HG03575 (cell line): ENCODE results near the gene GSKIP.
"Not testable (repeated sequence)": the region's sequence is repeated elsewhere in the genome, so short reads cannot be mapped to it uniquely, and the experiment has no call there.

ENCODE experiments used
- ATAC-seq: cut with Tn5 transposase; IDR thresholded peaks from one replicate; pipeline ENCODE4 v1.9.1; 2021; ENCODE audit not compliant: unreplicated experiment, insufficient number of reproducible peaks, low FRiP score; ENCODE audit errors: extremely low read depth

GSKIP gene, protein sequence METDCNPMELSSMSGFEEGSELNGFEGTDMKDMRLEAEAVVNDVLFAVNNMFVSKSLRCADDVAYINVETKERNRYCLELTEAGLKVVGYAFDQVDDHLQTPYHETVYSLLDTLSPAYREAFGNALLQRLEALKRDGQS

DNA sequence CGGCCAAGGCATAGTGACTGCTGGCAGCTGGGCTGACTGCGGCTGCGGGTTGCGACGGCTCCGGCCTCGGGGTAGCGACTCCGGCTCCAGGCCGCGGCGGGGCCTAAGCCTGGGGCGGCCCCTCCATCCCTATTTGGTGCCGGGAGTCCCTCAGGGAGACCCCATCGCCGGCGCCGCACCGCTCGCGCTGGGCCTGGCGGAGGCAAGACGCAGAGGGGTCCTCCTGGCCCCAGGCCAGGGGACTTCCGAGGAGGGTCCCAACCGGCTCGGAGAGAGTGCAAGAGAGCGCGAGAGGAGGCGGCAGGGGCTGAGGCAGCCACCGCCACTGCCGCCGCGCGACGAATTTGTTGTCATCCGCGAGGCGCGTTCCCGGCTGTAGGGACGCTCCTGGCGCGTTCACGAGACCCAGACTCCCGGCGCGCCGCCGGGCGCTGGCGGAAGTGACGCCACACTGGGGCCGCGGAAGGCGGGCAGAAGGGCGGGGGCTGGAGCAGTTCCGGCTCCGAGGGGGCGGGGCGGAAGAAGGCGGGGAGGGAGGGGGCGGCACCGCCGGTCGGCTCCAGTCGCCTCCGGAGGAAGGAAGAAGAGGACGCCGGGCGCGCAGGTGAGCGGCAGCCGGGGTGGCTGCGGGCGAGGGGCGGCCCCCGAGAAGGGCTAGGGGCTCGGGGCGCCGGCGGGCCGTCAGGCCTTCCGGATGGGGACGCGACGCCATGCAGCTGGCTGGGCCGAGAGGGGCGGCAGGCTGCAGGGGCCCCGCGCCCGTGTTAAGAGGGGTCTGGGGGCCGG is at the start of gene GSKIP, which contains the start of gene ATG2B:
TSS of gene GSKIP (plus strand) at position 562 of the 786 bp plus-strand sequence. CDS start 18,722 bp downstream, outside the sequence.
TSS of gene ATG2B (minus strand) at position 377 of the 786 bp plus-strand sequence. CDS start at position 12, 365 bp downstream.
- ATAC-seq: no peak

DNA sequence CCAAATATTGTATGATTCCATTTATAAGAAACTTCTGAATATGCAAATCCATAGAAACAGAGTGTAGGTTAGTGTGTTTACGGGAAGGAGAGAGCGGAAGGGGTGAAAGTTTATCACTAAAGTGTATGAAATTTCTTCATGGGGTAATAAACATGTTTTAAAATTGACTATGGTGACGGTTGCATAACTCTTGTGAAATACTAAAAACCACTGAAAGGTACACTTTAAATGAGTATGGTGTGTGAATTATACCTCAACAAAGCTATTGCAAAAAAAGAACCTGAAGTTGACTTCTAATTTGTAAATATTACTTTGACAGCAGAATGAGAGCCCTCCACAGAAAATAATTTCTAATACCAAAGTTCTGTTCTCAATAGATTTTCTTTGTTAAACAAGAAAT is 47.2 kb upstream of the GSKIP start:
- ATAC-seq: no peak

DNA sequence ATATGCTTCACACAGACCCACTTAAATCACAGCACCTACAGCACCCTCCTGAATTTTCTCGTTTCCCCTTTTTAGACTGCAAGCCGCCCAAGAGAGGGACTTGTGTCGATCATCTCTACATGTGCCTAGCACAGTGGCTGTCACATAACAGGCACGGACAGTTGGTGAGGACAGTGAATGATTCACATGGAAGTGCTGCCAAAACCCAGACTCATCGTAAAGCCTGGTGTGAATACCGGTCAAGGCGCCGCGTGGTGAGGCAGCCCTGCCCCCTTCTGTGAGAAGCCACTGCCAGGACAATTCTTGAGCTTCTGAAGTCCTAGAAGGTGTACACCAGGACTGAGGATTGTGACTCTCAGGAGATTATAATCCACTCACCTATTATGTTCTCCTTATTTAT is 44.5 kb upstream of the GSKIP start:
- no peak for ATAC-seq

DNA sequence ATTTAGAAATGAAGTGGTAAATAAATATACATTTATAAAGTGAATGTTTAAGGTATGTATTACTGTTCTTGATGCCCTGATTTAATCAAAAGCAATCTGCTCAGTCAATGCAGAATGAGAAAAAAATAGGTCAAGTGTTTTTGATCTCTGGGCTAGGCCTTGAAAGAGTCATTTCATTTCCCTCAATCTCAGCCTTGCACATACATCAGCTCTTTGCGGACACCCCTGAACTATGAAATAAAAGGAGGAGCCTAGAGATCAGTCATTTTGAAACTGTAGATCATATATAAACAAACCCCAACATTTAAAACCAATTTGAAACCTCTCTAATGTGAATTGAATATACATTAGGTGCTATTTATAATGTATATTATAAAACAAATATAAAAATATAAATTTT is 42.7 kb upstream of the GSKIP start:
- no peak for ATAC-seq

DNA sequence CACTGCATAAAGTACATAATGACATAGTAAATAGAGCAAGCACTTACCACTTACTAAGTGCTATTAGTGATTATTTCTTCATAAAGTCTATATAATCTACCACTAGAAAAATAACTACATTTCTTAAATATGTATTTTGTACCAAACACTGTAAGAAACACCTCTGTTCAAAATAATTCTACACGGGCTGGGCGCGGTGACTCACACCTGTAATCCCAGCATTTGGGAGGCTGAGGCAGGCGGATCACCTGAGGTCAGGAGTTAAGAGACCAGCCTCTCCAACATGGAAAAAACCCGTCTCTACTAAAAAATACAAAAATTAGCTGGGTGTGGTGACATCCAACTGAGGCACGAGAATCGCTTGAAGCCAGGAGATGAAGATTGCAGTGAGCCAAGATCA is 39.1 kb upstream of the GSKIP start:
- ATAC-seq: no peak

DNA sequence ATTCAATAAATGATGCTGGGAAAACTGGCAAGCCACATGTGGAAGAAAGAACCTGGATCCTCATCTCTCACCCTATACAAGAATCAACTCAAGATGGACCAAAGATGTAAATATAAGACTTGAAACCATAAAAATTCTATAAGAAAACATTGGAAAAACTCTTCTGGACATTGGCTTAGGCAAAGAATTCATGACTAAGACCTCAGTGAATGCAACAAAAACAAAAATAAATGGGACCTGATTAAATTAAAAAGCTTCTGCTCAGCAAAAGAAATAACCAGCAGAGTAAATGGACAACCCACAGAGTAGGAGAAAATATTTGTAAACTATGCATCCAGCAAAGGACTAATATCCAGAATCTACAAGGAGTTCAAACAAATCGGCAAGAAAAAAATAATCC is 24.8 kb upstream of the GSKIP start:
- no peak for ATAC-seq

DNA sequence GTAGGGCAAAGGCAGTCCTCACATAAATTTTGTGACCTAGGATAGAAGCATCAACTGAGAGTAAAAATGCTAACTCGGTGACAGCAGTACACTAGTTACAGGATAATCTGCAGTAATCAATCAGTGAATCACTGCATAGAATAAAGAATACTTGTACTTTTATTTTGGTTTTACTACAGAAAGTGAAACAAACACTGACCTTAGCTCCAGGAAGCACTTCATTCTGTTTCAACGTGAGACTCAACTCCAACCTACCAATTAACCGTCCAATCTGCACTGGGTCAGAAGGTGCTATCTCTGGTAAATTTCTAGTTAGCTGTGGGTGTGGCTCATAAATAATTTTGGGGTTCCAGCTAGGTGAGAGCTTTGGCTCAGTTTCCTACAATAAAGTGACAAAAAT is 22.0 kb upstream of the GSKIP start:
- ATAC-seq: no peak

DNA sequence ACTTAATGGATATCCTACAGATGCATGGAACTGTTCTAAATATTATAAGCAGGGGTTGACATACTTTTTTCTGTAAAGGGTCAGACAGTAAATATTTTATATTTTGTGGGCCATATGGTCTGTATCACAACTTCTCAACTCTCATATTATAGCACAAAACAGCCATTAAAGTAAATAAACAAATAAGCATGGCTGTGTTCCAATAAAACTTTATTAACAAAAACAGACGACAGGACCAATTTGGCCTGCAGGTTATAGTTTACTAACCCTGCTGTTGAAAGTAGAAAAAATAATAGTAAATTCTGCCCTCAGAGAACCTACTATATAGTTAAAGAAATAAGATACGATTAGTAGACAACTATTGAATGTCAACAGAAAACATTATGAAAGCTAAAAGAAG is 17.7 kb upstream of the GSKIP start:
- no peak for ATAC-seq

DNA sequence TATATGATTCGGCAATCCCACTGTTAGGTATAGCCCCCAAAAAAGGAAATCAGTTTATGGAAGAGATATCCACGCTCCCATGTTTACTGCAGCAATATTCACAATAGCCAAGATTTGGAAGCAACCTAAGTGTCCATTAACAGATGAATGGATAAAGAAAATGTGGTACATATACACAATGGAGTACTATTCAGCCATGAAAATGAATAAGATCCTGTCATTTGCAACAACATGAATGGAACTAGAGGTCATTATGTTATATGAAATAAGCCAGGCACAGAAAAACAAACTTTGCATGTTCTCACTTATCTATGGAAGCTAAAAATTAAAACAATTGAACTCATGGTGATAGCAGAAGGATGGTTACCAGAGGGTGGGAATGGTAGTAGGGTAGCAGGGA is 15.4 kb upstream of the GSKIP start:
- not testable (repeated sequence) for ATAC-seq

DNA sequence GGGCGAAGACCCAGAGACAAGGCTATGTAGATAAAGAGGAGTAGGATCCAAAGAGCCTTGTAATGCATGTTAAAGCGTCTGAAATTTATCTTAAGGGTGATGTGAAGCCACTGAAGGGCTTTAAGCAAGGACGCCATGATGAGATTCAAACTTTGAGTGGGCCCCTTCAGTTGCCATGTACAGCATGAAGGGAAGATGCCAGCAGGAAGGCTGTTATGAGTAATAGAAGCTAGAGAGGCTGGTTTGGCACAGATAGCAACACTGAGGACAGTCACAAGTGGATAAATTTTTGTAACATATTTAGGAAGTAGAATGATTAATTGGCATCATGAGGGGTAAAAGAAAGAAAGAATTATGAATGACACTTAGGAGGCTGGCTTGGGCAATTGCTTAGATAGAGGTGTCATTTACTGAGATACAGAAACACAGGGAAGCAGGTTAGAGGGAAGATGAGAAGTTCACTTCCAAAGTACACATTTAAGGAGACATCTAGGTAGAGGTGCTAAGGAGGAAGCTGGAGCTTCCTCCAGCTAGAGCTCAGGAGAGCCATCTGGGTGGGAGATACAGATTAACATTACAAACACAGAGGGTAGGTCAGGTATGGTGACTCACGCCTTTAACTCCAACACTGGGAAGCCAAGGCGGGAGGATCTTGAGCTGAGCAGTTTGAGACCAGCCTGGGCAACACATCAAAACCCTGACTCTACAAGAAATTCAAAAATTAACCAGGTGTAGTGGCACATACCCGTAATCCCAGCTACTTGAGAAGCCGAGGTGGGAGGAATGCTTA is 13.8 kb upstream of the GSKIP start:
- ATAC-seq: no peak

DNA sequence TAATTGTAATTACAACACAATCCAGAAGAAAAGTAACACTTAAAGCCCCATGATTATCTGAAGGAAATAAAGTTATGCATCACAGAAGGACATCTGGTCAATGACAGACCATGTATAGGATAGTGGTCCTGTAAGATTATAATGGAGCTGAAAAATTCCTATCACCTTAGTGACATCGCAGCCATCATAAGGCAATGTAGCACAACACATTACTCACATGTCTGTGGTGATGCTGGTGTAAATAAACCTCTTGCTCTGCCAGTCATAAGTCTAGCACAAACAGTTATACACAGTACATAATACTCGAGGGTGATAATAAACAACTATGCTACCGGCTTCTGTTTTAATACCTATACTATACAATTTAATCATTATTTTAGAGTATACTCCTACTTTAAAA is 11.3 kb upstream of the GSKIP start:
- ATAC-seq: no peak

DNA sequence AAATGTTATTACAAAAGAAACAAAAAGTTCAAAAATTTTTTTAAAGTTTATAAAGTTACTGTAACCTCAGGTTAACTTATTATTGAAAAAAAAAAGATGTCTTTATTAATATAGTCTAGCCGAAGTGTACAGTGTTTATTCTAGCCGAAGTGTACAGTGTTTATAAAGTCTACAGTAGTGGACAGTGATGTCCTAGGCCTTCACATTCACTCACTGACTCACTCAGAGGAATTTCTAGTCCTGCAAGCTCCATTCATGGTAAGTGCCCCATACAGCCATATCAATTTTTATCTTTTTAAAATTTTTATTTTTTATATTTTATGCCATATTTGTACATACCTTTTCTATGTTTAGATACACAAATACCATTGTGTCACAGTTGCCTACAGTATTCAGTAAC is 10.6 kb upstream of the GSKIP start:
- no peak for ATAC-seq

DNA sequence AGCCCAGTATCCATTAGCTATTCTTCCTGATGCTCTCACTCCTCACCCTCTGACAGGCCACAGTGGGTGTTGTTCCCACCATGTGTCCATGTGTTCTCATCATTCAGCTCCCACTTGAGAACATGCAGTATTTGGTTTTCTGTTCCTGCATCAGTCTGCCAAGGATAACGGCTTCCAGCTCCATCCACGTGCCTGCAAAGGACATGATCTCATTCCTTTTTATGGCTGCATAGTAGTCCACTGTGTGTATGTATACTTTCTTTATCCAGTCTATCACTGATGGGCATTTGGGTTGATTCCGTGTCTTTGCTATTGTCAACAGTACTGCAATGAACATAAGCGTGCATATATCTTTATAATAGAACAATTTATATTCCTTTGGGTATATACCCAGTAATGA is 9.1 kb upstream of the GSKIP start:
- ATAC-seq: no peak

DNA sequence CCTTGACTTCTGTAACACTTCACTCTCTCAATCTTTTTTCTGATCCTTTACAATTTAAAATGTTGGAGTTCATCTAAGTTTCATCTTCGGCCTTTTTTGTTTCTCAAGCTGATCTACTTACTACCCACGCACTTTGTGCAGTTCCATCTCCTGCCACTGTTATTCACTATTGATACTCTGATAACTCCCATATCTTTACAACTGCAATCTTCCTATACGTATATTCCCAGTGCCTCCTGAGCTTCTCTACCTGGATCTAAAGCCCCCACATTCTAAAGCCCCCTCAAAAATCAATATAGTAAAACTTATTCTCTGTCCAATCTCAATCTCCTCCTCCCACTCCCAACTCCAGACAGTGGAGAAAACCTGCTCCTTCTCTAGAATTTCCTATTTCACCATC is 6.1 kb upstream of the GSKIP start:
- no peak for ATAC-seq

DNA sequence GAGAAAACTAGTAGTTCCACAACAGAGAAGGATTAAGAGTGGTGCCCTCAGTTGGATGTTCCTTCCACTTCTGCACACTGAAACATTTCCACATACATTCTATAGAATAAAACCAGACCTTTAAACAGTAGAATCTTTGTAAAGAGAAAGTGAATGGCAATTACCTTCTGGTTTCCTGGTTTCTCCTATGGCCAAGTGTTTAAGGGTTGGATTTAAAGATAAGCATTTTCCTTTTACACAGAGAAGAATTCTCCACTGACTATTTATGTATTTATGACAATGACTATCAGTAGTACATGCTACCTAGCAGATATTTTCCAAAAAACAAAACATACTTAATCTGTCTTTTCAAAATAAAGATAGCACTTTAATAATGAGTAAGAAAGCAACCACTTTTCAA is 3.4 kb upstream of the GSKIP start:
- no peak for ATAC-seq

DNA sequence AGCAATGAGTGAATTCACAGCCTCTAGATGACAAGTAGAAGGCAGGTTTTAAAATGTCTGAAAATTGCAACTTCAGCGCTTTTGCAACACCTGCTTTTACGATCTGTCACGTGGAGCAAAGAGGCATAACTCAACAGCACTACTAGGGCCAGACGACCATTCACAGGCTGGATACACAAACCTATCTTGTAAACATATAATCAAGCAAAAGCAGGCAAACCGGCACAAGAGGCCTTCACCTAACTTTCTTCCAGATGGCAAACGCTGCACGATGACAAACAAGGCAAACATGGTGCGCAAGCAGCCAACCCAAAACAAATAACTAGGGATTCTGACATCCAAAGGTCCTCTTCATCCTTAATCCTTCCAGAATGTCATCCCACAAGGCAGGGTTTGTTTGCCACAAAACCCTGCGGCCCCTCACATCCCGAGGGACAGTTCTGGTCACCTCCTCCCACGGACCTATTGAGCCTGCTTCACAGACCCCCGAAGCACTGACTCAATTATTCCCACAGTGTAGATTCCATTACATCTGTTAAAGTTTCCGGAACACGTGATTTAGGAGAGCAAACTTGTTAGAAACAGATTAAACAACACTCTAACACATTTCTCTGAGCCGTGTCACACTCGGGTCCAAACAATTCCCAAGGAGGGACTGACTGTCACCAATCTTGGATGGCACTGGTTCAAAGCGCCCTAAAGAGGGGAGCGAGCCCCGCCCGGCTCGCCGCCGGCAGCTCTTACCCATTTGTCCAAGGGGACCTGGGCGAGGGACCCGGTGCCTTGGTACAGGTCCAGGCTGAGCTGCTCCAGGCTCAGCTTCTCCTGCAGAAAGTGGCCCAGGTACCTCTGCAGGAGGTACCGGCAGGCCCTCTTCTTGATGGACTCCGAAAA is 1.0 kb upstream of the GSKIP start:
- ATAC-seq: no peak

DNA sequence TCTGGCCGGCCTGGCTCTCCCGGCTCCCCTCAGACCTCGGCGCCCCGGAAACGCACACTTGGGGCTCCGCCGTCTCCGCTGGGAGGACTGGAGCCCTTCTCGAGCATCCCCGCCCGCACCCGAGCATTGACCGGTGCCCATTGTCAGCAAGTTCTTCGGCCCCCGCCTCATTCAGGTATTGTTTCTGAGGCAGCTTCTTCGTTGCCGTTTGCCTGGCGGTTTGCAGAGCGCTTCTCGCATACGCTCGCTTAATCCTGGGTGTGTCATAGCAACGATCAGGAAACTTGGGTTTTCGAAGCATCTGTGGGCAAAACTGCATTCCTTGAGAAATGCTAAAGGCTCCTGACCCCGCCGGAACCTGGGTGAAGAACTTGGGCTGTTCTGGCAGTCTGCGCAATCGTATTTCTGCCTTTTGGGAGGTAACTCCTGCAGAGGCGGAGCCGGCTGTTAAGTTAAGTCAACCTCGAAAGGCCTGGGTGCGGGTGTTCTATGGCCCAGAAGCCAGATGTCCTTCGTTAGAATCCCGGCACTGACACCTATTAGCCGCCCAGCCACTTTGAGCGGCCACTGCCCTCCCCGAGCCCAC is 518 bp downstream of the GSKIP start:
- no peak for ATAC-seq

DNA sequence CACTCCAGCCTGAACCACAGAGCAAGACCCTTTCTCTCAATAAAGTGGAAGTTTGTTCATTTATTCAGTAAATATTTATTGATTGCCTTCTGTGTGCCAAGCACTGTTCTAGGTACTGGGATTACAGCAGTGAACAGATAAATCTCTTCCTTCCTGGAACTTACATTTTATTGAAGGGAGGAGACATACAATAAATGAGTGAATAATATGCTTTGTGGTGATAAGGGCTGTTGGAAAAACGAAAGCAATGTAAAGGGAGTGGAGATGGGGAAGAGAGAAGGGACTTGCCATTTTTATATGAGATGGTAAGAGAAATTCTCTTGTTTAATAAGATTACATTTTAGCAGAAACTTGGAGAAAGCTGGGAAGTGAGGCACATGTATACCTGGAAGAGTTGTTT is 1.6 kb downstream of the GSKIP start:
- ATAC-seq: no peak

DNA sequence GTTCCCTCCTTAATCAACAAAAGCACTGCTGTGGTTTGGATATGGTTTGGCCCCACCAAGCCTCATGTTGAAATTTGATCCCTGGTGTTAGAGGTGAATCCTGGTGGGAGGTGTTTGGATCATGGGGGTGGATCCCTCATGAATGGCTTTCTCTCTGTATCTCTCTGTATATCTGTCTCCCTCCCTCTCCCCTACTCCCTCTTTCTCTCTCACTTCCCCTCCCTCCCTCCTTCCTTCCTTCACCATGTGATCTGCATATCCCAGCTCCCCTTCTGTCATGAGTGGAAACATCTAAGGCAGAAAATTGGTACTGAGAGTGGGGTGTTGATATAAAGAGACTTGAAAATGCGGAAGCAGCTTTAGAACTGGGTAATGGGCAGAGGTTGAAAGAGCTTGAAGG is 5.2 kb downstream of the GSKIP start:
- no peak for ATAC-seq
